ENCODE results near the gene CNOT10.

GRCh38 chr3:32684029-32684799, 774 bp upstream of the CNOT10 start:
- TF ChIP-seq CTCF (IDR thresholded peaks at IDR 0.05; ENCODE audit: low read depth, low read length, poor library complexity, severe bottlenecking) (no peak), EZH2phosphoT487 (IDR thresholded peaks at IDR 0.05; ENCODE audit: borderline replicate concordance, low read length) (no peak)

Data from DOHH2 (cell line).